Activated naive CD8-positive, alpha-beta T cell treated with anti-CD3 and anti-CD28 coated beads for 36 hours (primary cell): Measurements from ENCODE around the gene MTA1. TPM values are rescaled to one million over a fixed set of nuclear protein-coding genes. Genes with fewer than 3 reads are reported as not detected.

Experiments
- DNase-seq: peaks from one replicate; pipeline ENCODE4 v3.0.0; 2021
- H3K27ac Mint-ChIP-seq: one replicate; pipeline ENCODE4 v1.8.0; 2022; ENCODE audit warnings: mild to moderate bottlenecking, moderate library complexity, mixed read lengths
- H3K27me3 Mint-ChIP-seq: one replicate; pipeline ENCODE4 v1.8.0; 2022; ENCODE audit warnings: mild to moderate bottlenecking, mixed read lengths
- H3K36me3 Mint-ChIP-seq: one replicate; pipeline ENCODE4 v1.8.0; 2021; ENCODE audit warnings: mild to moderate bottlenecking, mixed read lengths
- H3K4me1 Mint-ChIP-seq: one replicate; pipeline ENCODE4 v1.8.0; 2021; ENCODE audit warnings: mixed read lengths
- H3K4me3 Mint-ChIP-seq: one replicate; pipeline ENCODE4 v1.8.0; 2022; ENCODE audit warnings: mild to moderate bottlenecking, moderate library complexity, mixed read lengths
- H3K9me3 Mint-ChIP-seq: one replicate; pipeline ENCODE4 v1.8.0; 2022; ENCODE audit warnings: mixed read lengths
- total RNA-seq, 2 experiments: library from RNA; stranded (reverse); gene quantifications; one replicate each; pipeline ENCODE4 v1.2.3, GENCODE V29; 2021

MTA1 gene
- total RNA-seq = 100 to 1,000 TPM; 148 to 149 TPM

DNA sequence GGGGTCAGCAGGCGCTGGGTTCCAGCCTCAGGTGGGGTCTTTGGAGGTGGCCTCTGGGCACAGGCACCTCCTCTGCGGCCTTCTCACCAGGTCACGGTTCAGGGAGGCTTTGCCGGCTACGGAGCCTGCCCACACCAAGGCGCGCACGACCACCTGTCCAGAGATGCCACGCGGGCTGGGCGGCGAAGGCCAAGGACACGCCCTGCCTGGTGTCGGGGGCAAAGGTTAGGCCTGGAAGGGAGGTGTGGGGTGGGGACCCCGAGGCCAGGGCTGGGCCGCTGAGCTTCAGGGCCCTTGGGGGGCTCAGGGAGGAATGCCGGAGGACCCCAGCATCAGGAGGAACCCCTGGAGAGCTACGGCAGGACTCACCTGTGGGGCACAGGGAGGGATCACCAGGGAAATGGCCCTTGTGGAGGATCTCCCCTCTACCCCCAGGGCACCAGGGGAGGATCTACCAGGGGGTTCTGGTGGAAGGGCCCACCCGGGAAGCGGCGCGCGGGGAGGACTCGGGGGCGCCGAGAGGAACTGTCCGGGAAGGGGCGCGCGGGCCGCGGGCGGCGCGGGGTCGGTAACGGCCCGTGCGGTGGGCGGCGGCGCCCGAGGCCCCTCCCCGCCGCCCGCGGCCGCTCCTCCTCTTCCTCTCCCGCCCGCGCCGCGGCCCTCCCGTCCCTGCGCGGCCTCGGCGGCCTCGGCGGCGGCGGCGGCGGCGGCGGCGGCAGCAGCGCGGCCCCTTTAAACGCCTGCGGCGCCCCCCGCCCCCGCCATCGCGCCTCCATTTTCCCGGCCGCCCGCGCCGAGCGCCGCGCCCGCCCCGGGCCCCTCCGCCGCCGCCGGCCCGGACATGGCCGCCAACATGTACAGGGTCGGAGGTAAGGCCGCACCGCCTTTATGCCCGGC lies at the start of gene MTA1:
TSS of gene MTA1 (plus strand) at position 633 of the 897 bp plus-strand sequence. CDS start at position 842, 209 bp downstream.
- H3K4me3 Mint-ChIP-seq = peak within 1 kb of the TSS; percentile 94
- no peaks in the 10 kb centered on the region for H3K9me3 Mint-ChIP-seq
- no peaks in the 10 kb centered on the region for H3K27me3 Mint-ChIP-seq
- peaks cover 26% of the 10 kb centered on the region for H3K36me3 Mint-ChIP-seq
- H3K4me1 Mint-ChIP-seq = peaks cover 25% of the 10 kb centered on the region
- peak; percentile 70 for DNase-seq
- peak within 1 kb of the TSS; percentile 92 for H3K27ac Mint-ChIP-seq

DNA sequence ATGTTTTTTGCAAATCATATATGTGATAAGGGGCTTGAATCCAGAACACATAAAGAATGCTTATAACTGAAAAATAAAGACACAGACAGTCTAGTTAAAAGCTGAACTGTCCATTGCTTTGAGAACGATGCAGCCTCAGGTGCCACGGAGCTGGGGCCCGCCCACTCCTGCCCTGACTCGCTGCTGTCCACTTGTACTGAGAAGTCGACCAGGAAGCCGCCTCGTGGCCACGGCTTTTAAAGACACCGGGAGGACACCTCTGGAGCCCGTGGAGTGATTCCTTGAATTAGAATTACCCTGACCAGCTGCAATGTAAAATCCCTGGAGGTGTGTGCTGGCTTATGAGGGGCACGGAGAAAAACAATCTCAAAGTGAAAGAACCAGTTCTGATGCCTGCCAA lies 45.2 kb upstream of the MTA1 start:
- H3K4me3 Mint-ChIP-seq = no peak overlapping the region
- peaks cover 10% of the 10 kb centered on the region for H3K4me1 Mint-ChIP-seq
- H3K27ac Mint-ChIP-seq = no peak overlapping the region
- DNase-seq = no peak
- no peaks in the 10 kb centered on the region for H3K27me3 Mint-ChIP-seq
- peaks cover 1% of the 10 kb centered on the region for H3K9me3 Mint-ChIP-seq
- H3K36me3 Mint-ChIP-seq = no peaks in the 10 kb centered on the region

- Mint-ChIP-seq H3K4me3 (peak overlapping the region; percentile 30), H3K4me1 (peaks cover 9% of the 10 kb centered on the region), H3K27me3 (no peaks in the 10 kb centered on the region), H3K9me3 (peaks cover 1% of the 10 kb centered on the region), H3K27ac (peak overlapping the region; percentile 26), H3K36me3 (no peaks in the 10 kb centered on the region)
- DNase-seq = peak; percentile 50
Measured at GRCh38 chr14:105375635-105376057, 44.0 kb upstream of the MTA1 start.

- no peak for DNase-seq
- Mint-ChIP-seq H3K36me3 (no peaks in the 10 kb centered on the region), H3K27me3 (no peaks in the 10 kb centered on the region), H3K4me1 (peaks cover 8% of the 10 kb centered on the region), H3K27ac (no peak overlapping the region), H3K4me3 (no peak overlapping the region), H3K9me3 (peaks cover 1% of the 10 kb centered on the region)
Measured at GRCh38 chr14:105376521-105377440, 42.8 kb upstream of the MTA1 start.

DNA sequence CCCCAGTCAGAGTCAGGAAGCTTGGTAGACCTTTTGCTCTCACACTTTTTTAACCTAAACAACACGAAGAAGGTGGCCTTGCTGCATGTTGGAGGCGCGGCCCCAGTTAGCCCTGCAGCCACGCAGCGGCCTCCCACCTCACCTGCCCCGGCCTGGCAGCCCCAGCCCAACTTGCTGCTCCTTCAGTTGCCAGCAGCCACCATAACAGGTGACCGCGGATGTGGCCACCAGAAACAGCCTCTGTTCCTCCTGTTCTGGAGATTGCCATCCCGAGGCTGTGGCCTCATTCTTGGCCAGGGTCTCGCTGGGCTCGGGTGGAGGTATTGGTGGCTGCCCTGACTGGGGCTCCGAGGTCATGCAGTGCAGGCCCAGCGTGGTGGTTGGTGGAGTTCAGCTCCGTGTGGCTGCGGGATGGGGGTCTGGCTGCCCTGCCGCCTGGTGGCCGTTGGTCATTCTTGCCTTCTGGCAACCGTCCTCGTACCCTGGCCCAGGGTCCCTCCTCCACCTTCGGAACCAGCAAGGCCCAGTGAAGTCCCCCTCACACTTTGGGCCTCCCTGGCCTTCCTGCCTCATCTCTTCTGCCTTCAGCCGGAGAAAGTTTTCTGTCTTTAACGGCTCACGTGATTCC lies 42.0 kb upstream of the MTA1 start:
- Mint-ChIP-seq H3K4me3 (no peak overlapping the region), H3K27me3 (no peaks in the 10 kb centered on the region), H3K4me1 (peaks cover 8% of the 10 kb centered on the region), H3K36me3 (no peaks in the 10 kb centered on the region), H3K9me3 (peaks cover 1% of the 10 kb centered on the region), H3K27ac (no peak overlapping the region)
- DNase-seq = no peak

GRCh38 chr14:105378199-105378598 lies 41.4 kb upstream of the MTA1 start:
- Mint-ChIP-seq H3K9me3 (peaks cover 1% of the 10 kb centered on the region), H3K4me1 (peaks cover 8% of the 10 kb centered on the region), H3K27me3 (no peaks in the 10 kb centered on the region), H3K27ac (no peak overlapping the region), H3K4me3 (no peak overlapping the region), H3K36me3 (no peaks in the 10 kb centered on the region)
- DNase-seq = no peak

DNA sequence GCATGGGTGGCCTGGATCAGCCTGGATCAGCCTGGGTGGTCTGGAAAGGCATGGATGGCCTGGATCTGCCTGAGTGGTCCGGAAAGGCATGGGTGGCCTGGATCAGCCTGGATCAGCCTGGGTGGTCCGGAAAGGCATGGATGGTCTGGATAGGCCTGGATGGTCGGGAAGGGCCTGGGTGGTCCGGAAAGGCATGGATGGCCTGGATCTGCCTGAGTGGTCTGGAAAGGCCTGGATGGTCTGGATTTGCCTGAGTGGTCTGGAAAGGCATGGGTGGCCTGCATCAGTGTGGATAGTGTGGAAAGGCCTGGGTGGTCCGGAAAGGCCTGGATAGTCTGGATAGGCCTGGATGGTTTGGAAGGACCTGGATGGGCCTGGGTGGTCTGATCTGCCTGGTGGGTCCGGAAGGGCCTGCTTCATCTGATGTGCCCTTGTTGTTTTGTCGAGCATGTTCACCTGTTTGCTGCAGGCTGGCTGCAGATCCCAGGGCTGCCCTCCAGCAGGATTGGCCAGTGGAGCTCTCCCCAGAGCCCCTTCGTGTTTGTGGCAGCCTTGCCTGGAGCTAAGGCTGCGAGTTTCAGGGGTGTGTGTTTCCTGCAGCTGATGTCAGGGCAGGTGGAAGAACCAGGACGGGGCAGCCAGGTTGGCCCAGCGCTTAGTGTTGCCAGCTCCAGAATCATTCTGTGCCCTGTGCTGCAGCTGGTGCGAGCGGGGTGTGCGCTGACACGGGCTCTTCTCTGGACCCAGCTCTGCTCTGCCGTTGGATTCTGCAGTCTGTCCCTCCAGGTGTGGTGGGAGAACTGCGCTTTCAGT lies 40.5 kb upstream of the MTA1 start:
- H3K27ac Mint-ChIP-seq = no peak overlapping the region
- H3K4me1 Mint-ChIP-seq = peaks cover 8% of the 10 kb centered on the region
- H3K27me3 Mint-ChIP-seq = no peaks in the 10 kb centered on the region
- peaks cover 1% of the 10 kb centered on the region for H3K9me3 Mint-ChIP-seq
- no peak for DNase-seq
- H3K36me3 Mint-ChIP-seq = no peaks in the 10 kb centered on the region
- H3K4me3 Mint-ChIP-seq = no peak overlapping the region

DNA sequence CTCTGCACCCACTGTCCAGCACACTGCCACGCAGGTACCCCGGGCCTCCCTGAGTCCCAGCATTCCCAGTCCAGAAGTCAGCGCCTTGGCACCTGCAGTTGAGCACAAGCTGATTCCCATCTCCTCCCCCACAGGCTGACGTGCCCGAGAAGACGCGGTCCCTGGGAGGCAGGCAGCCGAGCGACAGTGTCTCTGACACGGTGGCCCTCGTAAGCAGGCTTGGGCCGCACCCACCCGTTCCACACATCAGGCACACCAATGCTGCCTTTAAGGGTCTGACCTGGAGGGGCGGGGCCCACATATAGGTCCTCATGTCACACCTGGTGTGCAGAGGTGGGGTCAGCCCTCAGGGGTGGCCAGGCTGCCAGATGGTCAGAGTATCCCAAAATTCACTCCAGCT lies 39.7 kb upstream of the MTA1 start:
- no peak for DNase-seq
- H3K27me3 Mint-ChIP-seq = no peaks in the 10 kb centered on the region
- peaks cover 8% of the 10 kb centered on the region for H3K4me1 Mint-ChIP-seq
- no peaks in the 10 kb centered on the region for H3K36me3 Mint-ChIP-seq
- no peak overlapping the region for H3K27ac Mint-ChIP-seq
- H3K4me3 Mint-ChIP-seq = no peak overlapping the region
- H3K9me3 Mint-ChIP-seq = peaks cover 1% of the 10 kb centered on the region

GRCh38 chr14:105380756-105381155 lies 38.9 kb upstream of the MTA1 start:
- DNase-seq = no peak
- Mint-ChIP-seq H3K4me1 (peaks cover 4% of the 10 kb centered on the region), H3K9me3 (no peaks in the 10 kb centered on the region), H3K4me3 (no peak overlapping the region), H3K27ac (no peak overlapping the region), H3K36me3 (no peaks in the 10 kb centered on the region), H3K27me3 (no peaks in the 10 kb centered on the region)

DNA sequence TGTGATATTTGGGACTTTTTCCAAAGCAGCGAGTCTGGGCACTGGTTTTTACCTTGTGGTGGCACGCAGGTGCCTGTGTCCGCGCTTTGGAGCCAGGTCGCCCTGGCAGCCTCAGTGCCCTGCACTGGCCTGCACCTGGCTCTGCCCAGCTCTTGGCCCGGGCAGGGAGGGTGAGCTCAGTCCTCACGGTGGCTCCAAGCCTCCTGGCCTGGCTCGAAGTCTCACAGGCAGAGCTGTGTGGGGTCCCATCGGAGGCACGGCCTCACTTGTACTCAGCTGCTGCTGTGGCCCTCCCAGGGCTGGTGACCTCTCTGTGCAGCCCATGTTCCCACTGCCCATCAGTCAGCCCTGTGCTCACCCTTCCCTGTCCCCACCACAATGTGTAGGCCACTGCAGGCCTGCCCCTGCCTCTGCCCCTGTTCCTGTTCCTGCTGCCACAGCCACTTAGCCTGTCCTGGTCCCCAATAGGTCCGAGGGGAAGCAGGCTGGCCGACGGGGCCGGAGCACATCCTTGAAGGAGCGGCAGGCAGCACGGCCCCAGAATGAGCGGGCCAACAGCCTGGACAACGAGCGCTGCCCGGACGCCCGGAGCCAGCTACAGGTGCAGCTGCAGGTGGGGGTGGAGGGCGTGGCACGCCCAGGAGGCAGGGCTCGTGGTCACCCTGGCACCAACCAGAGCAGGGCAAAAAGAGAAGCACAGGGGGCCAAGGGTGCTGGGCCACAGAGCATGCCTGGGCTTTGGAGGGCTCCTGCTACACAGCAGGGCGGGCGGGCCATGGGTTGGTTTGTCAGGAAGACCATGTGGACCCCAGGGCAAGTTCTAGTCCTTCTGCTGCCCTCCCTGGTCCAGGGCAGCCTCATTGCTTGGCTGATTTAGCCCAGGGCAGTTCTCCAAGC lies 37.9 kb upstream of the MTA1 start:
- Mint-ChIP-seq H3K4me3 (no peak overlapping the region), H3K36me3 (no peaks in the 10 kb centered on the region), H3K4me1 (no peaks in the 10 kb centered on the region), H3K27me3 (no peaks in the 10 kb centered on the region), H3K27ac (no peak overlapping the region), H3K9me3 (no peaks in the 10 kb centered on the region)
- no peak for DNase-seq

- no peak for DNase-seq
- H3K36me3 Mint-ChIP-seq = no peaks in the 10 kb centered on the region
- no peak overlapping the region for H3K4me3 Mint-ChIP-seq
- no peaks in the 10 kb centered on the region for H3K9me3 Mint-ChIP-seq
- H3K27me3 Mint-ChIP-seq = no peaks in the 10 kb centered on the region
- no peak overlapping the region for H3K27ac Mint-ChIP-seq
- no peaks in the 10 kb centered on the region for H3K4me1 Mint-ChIP-seq
Measured at GRCh38 chr14:105382343-105383082, 37.1 kb upstream of the MTA1 start.

GRCh38 chr14:105383083-105383730 lies 36.4 kb upstream of the MTA1 start:
- H3K9me3 Mint-ChIP-seq = no peaks in the 10 kb centered on the region

More at GRCh38 chr14:105383083-105383730, 36.4 kb upstream of the MTA1 start:
- no peak overlapping the region for H3K27ac Mint-ChIP-seq
- no peak for DNase-seq
- H3K27me3 Mint-ChIP-seq = no peaks in the 10 kb centered on the region
- no peaks in the 10 kb centered on the region for H3K4me1 Mint-ChIP-seq
- no peak overlapping the region for H3K4me3 Mint-ChIP-seq
- no peaks in the 10 kb centered on the region for H3K36me3 Mint-ChIP-seq
